NCI-H1436 treated with DMSO at 0.1 percent for 48 hours (cell line): ENCODE measurements around the gene OAS2.
"Not testable (repeated sequence)": the region's sequence is repeated elsewhere in the genome, so short reads cannot be mapped to it uniquely, and the experiment has no call there.

Source experiments
- DNase-seq: peaks from one replicate; lab custom pipeline; 2025; lab: John Stamatoyannopoulos, UW

The OAS2 gene

DNA sequence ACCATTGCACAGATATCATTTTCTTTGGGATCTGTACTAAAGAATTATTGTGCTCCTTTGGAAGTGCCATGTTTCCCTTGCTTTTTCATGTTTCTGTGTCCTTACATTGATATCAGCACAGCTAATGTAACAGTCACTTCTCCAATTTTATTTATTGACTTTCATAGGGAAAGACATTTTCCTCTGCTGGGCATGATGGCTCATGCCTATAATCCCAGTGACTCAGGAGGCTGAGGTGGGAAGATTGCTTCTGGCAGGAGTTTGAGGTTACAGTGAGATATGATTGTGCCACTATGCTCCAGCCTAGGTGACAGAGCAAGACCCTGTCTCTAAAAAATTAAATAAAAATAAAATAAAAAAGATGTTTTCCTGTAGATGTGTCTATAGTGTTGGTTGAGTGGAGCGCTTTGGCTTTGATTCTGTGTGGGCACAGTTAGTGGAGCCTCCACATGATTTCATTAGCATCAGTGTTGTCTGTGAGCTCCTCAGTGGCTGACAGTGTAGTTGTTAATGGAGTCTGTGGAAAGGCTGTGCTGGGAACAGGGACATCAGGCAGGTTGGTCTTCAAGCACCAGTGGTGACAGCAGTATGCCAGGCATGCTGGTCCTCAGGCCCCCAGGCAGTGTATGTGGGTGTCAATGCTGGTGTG, 7.4 kb downstream of the OAS2 start:
- no peak for DNase-seq

DNA sequence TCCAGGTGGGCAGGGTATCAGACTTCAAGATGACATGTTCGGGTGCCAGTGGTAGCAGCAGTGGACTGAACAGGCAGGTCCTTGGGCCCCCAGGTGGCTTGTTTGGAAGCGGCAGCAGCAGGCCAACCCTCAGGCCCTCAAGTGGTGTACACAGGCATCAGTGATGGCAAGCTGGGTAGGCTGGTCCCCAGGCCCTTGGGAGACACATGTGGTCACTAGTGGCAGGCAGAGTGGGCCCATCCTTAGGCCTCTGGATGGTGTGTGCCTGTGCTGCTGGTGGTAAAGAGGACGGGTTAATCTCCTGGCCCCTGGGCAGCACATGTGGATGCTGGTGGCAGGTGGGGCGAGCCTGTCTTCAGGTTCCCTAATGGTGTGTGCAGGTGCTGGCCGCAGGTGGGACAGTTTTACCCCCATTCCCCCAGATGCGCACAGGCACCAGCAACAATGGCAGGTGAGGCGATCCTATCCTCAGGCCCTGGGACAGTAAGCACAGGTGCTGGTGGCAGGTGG, 8.0 kb downstream of the OAS2 start:
- DNase-seq, result no peak

DNA sequence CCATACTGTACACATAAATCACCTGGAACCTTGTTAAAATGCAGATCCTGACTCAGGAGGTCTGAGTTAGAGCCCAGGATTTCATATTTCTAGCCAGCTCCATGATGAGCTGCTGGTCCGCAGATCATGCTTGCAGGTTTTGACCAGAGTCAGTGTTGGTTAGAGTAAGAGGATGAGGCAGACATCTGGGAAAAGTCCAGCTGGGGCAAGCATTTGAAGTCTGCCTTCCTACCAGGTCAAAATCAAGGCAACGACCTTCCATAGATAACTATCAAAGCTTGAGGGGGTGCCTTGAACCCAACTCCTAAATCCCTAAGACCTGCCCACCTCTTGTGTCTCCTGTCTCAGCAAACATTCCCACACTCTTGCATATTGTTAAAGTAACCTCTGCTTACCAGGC, 9.2 kb downstream of the OAS2 start:
- DNase-seq, result no peak

GRCh38 chr12:112988224-112988623, 9.9 kb downstream of the OAS2 start:
- DNase-seq, result no peak

- not testable (repeated sequence) for DNase-seq
Measured at GRCh38 chr12:112988823-112989385, 10.6 kb downstream of the OAS2 start.

DNA sequence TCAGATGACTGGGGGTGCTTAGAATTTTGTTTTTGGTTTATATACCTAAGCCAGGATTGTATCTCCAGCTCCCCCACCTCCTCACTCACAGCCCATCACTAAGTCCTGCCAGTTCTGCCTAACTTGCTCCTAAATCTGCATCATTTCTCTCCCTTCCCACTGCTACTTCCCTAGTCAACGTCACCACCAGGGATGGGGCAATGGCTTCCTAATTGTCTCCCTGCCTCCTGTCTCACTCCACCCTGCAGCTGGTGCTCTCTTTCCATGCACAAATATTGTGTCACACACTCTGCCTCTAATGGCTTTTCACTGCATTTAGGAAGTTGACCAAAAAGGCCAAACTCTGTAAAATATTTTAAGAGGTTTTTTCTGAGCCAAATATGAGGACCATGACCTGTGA, 11.5 kb downstream of the OAS2 start:
- DNase-seq, result no peak

DNA sequence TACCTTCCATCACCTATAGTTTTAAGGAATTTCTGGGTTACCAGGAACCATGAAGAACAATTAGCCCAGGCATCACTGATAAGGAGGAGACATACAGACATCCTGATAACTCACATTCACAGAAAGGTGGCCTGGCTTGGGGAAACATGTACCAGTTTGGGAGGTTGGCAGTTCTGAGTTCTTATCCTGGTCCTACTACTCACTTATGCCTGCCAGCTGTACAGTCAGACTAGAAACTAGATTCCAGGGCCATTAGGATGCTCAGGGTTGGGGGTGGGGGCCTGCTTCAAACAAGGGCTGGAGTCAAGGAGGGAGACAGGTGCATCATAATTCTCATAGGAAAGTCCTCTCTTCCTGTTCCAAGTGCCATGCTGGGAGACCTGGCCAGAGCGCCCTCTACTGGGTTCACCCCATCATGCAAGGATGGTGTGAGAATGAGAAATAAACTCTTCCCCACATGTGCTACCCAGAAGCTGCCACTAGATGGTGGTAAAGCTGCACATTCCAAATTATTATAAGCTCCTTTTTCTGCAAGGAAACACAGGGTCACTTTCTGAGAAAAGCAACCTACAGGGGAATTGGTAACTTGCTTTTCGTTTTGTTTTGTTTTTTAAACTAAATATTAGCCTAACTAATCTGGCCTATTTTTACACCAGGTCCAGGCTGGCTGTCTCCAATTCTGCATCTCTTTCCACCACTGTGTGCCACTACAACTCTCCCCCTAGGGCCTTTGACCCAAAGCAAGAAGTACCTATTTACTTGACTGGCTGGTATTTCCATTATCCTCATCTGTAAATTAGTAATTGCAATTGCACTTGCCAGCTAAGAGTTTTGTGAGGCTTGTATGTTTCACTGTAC, 14.5 kb downstream of the OAS2 start:
- DNase-seq, result peak; percentile 1

- DNase-seq, result no peak
Measured at GRCh38 chr12:112995008-112995407, 16.7 kb downstream of the OAS2 start.

- no peak for DNase-seq
Measured at GRCh38 chr12:112996501-112996900, 18.2 kb downstream of the OAS2 start.

GRCh38 chr12:112997506-112997905, 19.2 kb downstream of the OAS2 start:
- no peak for DNase-seq

GRCh38 chr12:112998987-112999767, 20.9 kb downstream of the OAS2 start:
- no peak for DNase-seq

- no peak for DNase-seq
Measured at GRCh38 chr12:113000433-113000832, 22.1 kb downstream of the OAS2 start.

DNA sequence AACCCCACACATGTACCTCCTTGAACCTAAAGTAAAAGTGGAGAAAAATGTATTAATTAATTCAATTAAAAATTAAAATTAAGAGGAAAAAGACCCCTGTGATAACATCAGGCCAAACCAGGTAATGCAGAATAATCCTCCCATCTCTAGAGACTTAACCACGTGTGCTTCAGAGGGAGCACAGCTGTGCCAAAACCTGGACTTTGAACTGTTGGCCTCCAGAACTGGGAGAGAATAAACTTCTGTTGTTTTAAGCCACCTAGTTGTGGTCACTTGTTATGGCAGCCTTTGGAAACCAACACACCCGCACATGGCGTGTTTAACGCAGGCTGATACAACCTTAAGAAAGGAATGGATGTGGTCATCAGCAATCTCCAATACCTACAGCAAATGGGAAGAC, 23.8 kb downstream of the OAS2 start:
- DNase-seq, result no peak

- no peak for DNase-seq
Measured at GRCh38 chr12:113002676-113003075, 24.4 kb downstream of the OAS2 start.

GRCh38 chr12:113003636-113004035, 25.3 kb downstream of the OAS2 start:
- no peak for DNase-seq

DNA sequence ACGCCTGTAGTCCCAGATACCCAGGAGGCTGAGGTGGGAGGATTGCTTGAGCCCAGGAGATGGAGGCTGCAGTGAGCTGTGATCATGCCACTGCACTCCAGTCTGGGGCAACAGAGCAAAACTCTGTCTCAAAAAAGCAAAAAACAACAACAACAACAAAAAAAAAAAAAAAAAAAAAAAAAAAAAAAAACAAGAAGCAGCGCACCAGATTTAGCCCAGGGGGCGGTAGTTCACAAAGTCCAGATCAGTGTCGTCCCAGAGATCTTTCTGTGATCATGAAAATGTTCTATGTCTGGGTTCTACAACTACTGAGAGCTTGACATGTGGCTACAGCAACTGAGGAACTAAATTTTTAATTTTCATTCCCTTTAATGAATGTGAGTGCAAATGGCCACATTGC, 27.4 kb downstream of the OAS2 start:
- DNase-seq, result no peak

GRCh38 chr12:113006206-113006605, 27.9 kb downstream of the OAS2 start:
- DNase-seq, result no peak

GRCh38 chr12:113006641-113007040, 28.3 kb downstream of the OAS2 start:
- DNase-seq, result no peak

DNA sequence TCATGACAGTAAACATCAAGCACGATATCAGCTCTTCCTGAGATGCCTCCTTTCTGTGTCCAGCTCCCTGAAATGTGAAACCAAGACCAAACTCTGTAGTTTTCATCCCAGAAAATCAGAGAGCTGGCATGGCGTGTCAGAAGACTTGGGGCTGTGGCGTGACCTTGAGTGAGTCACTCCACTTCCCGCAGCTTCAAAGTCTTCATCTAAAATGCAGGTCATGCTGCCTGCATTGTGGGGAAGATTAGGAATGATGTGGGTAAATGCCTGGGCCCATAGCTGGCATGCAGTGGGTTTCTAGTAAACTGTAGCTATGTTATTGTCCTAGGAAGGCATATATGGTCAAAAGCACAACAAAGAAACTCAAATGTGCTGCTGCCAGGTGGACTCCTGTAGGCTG, 28.8 kb downstream of the OAS2 start:
- no peak for DNase-seq

GRCh38 chr12:113010701-113011100, 32.4 kb downstream of the OAS2 start:
- no peak for DNase-seq

DNA sequence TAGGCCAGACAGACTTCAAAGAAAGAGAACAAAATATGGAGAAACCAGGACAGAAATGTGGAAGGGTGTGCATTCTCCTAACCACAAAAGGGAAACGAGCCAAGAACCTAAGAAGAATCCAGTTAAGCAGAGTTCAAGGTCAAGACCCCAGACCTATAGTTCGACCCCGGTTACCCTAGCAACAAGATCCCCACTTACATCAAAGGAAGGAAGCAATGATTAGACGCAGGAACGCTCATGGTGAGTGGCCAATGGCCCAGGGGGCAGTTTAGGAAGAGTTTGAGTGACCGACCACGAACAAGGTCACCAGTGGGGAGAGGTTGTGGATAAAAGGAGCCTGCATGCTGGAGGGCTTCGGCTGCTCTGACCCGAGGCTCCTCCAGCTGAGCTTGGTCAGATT, 36.2 kb downstream of the OAS2 start:
- DNase-seq, result no peak

DNA sequence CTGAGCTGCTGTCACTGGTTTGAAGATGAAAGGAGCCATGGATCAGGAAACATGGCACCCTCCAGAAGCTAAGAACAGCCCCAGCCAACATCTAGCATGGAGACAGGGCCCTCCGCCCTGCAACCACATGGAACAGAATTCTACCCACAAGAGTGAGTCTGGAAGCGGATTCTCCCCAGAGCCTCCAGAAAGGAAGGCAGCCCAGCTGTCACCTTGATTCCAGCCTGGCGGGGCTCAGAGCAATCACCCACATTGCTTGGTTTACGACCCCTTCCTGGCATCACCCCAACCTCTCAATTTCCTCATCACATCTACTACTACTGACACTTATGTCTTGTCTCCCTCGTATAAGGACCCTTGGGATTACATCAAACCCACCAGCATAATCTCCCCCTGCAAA, 38.5 kb downstream of the OAS2 start:
- DNase-seq, result no peak
